H1 (cell line): ENCODE measurements around the gene TNIP1.

ENCODE experiments used
- CTCF ChIP-seq, 3 experiments: IDR thresholded peaks; 1 replicate in 2 of 3; 2 replicates in 1 of 3; pipeline versions ENCODE4 v1.5.1 to v1.6.1; 2011; ENCODE audit warnings: low read length in 3 of 3, mild to moderate bottlenecking in 3 of 3, inconsistent platforms in 2 of 3, low read depth in 1 of 3, moderate library complexity in 1 of 3; ENCODE audit not compliant: insufficient read depth in 1 of 3; ENCODE audit errors: control extremely low read depth in 1 of 3
- RNF2 ChIP-seq: fragments of 200-900, 300-1000 bp; sonication (generic); IDR thresholded peaks from 2 replicates; pipeline ENCODE4 v1.7.1; 2016; ENCODE audit warnings: borderline replicate concordance, low read depth, mild to moderate bottlenecking, antibody characterized with exemption, low read length; ENCODE audit not compliant: poor library complexity, severe bottlenecking; ENCODE audit errors: missing control alignments

- no peak for TF ChIP-seq RNF2
- TF ChIP-seq CTCF (IDR thresholded peaks at IDR 0.05; ENCODE audit: control extremely low read depth in 1 of 3, insufficient read depth in 1 of 3, low read depth in 1 of 3, low read length in 3 of 3): no peak
These were observed 77.4 kb downstream of the TNIP1 start for GRCh38 chr5:151003503-151003860.
